GM11168 (cell line): Measurements from ENCODE around the gene PDE4B.
"Not testable (repeated sequence)": the region's sequence is repeated elsewhere in the genome, so short reads cannot be mapped to it uniquely, and the experiment has no call there.

Experiments
- in situ Hi-C: fragments of 300-500 bp; cut with MboI; formaldehyde crosslinking; loops from one replicate; pipeline ENCODE4 v1.12.0; 2022; ENCODE audit warnings: low sequenced_read_pairs; ENCODE audit not compliant: unreplicated experiment

Gene PDE4B

DNA sequence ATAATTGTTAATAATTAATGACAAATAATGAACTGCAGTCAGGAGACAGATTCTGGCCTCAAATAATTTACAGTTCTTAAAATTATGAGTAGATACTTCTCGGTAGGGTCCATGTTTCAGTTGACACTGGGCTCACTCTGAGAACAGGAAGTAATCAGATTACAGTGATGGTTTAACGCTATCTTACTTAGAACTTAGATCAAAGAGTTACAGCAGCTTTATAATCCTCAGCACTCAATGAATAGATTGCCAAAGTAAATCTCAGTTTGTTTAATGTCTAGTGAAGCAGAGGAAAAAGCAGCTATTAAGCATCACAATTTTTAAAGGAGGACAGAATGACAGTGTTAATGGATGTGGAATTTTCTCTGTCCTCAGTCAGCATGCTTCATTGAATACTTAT is 79.6 kb downstream of the PDE4B start:
- in situ Hi-C loops: no loop called here

GRCh38 chr1:65878342-65878741 is 85.6 kb downstream of the PDE4B start:
- in situ Hi-C loops: not testable (repeated sequence)

DNA sequence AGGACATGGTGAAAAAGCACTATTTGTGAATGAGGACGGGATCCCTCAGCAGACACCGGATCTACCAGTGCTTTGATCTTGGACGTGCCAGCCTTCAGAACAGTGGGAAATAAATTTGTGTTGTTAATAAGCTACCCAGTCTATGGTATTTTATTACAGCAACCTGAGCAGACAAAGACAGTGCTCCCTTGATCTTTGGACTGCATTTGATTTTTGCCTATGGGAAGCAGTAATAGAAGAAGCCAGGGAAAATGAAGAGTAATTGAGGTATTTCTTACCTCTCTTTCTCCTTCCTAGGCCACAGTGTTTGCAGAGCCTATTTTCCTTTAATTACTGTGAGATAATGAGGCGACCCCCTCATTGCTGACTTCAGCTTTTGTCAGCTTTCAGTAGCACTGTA is 87.9 kb downstream of the PDE4B start:
- in situ Hi-C loops: no loop called here

- in situ Hi-C loops: no loop called here
These were observed 88.4 kb downstream of the PDE4B start for GRCh38 chr1:65881067-65881594.

- in situ Hi-C loops: no loop called here
These were observed 89.4 kb downstream of the PDE4B start for GRCh38 chr1:65882076-65882475.

DNA sequence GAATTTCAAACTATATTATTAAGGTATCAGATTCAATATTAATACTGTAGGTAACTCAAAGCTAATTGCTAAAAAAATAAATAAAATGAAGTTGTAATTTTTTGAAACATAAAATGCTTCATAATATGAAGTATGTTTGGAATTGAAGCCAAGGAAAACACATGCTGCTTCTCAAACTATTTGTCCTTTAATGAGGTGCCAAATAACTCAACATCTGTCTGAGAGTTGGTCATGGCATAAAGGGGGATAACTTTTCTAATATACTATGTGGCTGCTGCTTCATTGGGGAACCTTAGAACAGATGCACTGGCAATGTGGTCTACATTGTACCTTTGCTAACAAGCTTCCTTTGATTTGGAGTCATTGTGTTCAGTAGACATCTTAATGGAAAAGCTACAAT is 96.7 kb downstream of the PDE4B start:
- in situ Hi-C loops: no loop called here

GRCh38 chr1:65890201-65890843 is 97.6 kb downstream of the PDE4B start:
- in situ Hi-C loops: no loop called here

DNA sequence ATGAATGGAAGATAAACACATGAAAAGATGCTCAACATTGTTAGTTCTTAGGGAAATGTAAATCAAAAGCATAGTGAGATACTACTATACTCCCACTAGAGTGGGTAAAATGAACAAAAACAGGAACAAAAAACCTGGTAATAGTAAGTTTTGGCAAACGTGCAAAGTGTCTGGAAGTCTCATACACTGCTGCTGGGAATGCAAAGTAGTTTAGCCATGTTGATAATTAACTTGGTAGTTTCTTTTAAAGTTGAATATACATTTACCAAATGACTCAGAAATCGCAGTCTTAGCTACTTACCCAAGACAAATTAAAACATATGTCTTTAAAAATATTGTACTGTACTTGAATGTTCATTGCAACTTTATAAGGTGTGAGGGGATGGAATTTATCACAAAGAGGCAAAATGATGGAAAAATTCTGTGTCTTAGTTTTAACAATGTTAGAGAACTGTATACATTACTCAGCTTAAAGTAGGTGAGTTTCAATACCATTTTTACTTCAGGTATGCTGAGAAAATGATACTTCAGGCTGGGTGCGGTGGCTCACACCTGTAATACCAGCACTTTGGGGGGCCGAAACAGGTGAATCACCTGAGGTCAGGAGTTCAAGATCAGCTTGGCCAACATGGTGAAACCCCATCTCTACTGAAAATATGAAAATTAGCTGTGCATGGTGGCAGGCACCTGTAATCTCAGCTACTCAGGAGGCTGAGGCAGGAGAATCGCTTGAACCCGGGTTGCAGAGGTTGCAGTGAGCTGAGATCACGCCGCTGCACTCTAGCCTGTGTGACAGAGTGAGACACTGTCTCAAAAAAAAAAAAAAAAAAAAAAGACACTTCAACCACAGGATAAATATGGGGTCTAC is 102.3 kb downstream of the PDE4B start:
- in situ Hi-C loops: no loop called here

DNA sequence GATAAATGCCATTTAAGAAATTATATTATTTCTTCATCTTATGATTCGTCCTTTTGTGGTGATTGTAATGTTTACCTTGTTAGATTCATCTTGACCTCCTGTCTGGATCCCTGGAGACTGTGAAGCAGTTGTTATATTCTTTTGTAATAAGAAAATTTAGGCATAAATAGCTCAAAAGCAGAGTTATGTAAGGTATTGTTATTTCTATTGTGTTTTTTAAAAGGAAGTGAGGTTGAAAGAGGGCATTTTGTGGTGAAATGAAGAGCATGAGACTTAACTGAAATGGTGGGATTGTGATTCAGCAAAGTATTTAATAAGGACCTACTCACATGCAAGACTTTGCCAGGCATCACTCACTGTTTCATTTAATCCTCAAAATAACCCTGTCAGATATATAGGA is 104.0 kb downstream of the PDE4B start:
- in situ Hi-C loops: no loop called here

DNA sequence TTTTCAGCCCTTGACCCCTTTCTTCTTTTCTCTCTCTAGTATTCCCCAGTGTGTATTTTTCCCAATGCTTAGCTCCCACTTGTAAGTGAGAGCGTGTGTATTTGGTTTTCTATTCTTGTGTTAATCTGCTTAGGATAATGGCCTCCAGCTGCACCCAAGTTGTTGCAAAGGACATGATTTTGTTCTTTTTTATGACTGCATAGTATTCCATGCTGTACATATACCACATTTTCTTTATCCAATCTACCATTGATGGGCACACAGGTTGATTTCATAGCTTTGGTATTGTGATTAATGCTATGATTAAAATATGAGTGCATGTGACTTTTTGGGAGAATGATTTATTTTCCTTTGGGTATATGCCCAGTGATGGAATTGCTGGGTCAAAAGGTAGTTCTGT is 104.8 kb downstream of the PDE4B start:
- in situ Hi-C loops: no loop called here

- in situ Hi-C loops: no loop called here
These were observed 112.0 kb downstream of the PDE4B start for GRCh38 chr1:65904681-65905083.

GRCh38 chr1:65910432-65910831 is 117.7 kb downstream of the PDE4B start:
- in situ Hi-C loops: no loop called here

- in situ Hi-C loops: no loop called here
These were observed 119.0 kb downstream of the PDE4B start for GRCh38 chr1:65911679-65912078.

DNA sequence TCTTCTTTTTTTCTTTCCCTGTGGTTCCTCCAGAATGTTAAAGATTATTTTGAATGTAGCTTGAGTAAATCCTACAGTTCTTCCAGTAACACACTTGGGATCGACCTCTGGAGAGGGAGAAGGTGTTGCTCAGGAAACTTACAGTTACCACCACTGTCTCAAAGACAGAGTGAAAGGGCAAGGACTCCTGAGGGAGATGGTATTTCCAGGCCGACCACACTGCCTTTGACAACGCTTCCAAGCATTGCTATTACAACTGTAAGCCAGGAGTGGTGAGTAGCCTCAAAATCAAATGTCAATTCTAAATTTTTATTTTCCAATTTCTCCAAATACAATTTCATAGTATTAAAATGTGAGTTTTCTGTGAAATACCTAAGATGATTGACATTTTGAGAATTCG is 125.9 kb downstream of the PDE4B start:
- in situ Hi-C loops: no loop called here

DNA sequence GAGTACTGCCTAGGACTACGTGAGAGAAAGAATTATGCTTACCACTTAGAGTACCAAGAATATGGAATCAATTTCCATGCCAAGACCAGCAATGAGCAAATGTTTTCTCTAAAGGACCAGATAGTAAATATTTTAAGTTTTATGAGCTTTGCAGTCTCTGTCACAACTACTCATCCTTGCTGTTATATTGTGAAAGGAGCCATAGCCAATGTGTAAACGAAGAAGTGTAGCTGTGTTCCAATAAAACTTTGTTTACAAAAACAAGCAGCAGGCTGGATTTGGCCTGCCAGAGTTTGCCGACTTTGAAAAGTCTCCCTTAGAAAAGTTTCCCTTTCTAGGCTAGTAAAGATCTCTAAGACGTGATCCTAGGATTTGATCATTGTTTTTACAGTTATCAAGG is 128.8 kb downstream of the PDE4B start:
- in situ Hi-C loops: no loop called here

- in situ Hi-C loops: no loop called here
These were observed 131.8 kb downstream of the PDE4B start for GRCh38 chr1:65924471-65924870.

- in situ Hi-C loops: no loop called here
These were observed 145.8 kb downstream of the PDE4B start for GRCh38 chr1:65938506-65938905.

- in situ Hi-C loops: no loop called here
These were observed 146.5 kb downstream of the PDE4B start for GRCh38 chr1:65939191-65939590.

GRCh38 chr1:65939636-65940035 is 146.9 kb downstream of the PDE4B start:
- in situ Hi-C loops: no loop called here

- in situ Hi-C loops: no loop called here
These were observed 147.4 kb downstream of the PDE4B start for GRCh38 chr1:65940126-65940525.

- in situ Hi-C loops: no loop called here
These were observed 149.8 kb downstream of the PDE4B start for GRCh38 chr1:65942476-65942875.

DNA sequence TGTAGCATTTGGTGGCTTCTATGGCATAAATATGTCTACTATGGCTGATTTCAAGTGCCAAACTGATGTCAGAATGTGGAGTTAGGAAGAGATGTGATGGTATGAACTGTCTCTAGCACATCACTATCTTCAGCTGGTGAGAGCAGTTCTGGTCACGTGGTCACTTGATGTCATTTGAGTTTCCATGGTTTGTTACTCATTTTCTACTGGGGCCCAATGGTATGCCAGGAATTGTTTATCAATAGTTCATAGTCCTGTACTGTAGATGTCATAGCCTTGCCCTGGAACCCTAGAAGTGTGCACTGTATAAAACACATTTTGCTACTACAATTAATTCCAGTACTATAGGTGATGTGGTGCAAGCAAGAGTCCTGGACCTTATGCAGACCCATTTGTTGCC is 153.7 kb downstream of the PDE4B start:
- in situ Hi-C loops: no loop called here
